ENCODE measurements around the gene VAT1L. TPM values are rescaled to one million over a fixed set of nuclear protein-coding genes. Genes with fewer than 3 reads are reported as not detected.

The VAT1L gene
- total RNA-seq, 1 experiment from 2014 or later, result 19.1 TPM

DNA sequence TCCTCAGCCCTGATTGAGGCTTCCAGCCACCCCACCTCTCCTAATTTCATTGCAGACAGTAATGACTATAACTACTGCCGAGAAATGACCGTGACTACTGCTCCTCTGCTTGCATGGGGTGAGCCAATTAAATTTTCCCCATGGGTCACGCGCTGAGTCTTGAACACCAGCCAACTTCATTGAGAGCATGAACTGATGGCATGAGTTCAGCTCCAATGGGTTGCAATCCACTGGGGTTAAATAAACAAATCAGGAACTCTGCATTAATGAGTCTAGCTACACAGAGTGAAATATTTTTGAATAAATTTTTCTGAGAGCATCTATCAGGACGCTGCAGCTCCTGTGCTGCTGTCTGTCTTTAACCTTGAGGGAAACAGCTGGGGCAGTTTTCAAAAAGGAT lies 172.4 kb downstream of the VAT1L start:
- no peak for DNase-seq (ENCODE audit: low spot score)
- H3K27me3 Mint-ChIP-seq (ENCODE audit: low read depth), result peaks cover 67% of the 10 kb centered on the region

More for the DNA sequence above, 172.4 kb downstream of the VAT1L start:
- TF ChIP-seq, protein P1, sequence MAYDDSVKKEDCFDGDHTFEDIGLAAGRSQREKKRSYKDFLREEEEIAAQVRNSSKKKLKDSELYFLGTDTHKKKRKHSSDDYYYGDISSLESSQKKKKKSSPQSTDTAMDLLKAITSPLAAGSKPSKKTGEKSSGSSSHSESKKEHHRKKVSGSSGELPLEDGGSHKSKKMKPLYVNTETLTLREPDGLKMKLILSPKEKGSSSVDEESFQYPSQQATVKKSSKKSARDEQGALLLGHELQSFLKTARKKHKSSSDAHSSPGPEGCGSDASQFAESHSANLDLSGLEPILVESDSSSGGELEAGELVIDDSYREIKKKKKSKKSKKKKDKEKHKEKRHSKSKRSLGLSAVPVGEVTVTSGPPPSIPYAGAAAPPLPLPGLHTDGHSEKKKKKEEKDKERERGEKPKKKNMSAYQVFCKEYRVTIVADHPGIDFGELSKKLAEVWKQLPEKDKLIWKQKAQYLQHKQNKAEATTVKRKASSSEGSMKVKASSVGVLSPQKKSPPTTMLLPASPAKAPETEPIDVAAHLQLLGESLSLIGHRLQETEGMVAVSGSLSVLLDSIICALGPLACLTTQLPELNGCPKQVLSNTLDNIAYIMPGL (CRISPR knock-in tag; IDR thresholded peaks at IDR 0.05), result no peak
- TF ChIP-seq ZNF219 (CRISPR knock-in tag; IDR thresholded peaks at IDR 0.05; ENCODE audit: borderline replicate concordance), result no peak
- TF ChIP-seq TEAD1 (CRISPR knock-in tag; IDR thresholded peaks at IDR 0.05), result no peak
- no peak for TF ChIP-seq ZNF121 (CRISPR knock-in tag; IDR thresholded peaks at IDR 0.05)
- no peak for TF ChIP-seq ETV6 (CRISPR knock-in tag; IDR thresholded peaks at IDR 0.05)
- no peak for TF ChIP-seq ZNF232 (CRISPR knock-in tag; IDR thresholded peaks at IDR 0.05)
- TF ChIP-seq SMAD3 (CRISPR knock-in tag; IDR thresholded peaks at IDR 0.05; ENCODE audit: borderline replicate concordance), result no peak
- TF ChIP-seq, protein P2, sequence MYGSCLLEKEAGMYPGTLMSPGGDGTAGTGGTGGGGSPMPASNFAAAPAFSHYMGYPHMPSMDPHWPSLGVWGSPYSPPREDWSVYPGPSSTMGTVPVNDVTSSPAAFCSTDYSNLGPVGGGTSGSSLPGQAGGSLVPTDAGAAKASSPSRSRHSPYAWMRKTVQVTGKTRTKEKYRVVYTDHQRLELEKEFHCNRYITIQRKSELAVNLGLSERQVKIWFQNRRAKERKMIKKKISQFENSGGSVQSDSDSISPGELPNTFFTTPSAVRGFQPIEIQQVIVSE (CRISPR knock-in tag; IDR thresholded peaks at IDR 0.05; ENCODE audit: borderline replicate concordance), result no peak
- TF ChIP-seq NR3C1 (CRISPR knock-in tag; conservative IDR thresholded peaks at IDR 0.05; ENCODE audit: low read depth), result no peak
- TF ChIP-seq, protein P3, sequence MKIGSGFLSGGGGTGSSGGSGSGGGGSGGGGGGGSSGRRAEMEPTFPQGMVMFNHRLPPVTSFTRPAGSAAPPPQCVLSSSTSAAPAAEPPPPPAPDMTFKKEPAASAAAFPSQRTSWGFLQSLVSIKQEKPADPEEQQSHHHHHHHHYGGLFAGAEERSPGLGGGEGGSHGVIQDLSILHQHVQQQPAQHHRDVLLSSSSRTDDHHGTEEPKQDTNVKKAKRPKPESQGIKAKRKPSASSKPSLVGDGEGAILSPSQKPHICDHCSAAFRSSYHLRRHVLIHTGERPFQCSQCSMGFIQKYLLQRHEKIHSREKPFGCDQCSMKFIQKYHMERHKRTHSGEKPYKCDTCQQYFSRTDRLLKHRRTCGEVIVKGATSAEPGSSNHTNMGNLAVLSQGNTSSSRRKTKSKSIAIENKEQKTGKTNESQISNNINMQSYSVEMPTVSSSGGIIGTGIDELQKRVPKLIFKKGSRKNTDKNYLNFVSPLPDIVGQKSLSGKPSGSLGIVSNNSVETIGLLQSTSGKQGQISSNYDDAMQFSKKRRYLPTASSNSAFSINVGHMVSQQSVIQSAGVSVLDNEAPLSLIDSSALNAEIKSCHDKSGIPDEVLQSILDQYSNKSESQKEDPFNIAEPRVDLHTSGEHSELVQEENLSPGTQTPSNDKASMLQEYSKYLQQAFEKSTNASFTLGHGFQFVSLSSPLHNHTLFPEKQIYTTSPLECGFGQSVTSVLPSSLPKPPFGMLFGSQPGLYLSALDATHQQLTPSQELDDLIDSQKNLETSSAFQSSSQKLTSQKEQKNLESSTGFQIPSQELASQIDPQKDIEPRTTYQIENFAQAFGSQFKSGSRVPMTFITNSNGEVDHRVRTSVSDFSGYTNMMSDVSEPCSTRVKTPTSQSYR (CRISPR knock-in tag; IDR thresholded peaks at IDR 0.05), result no peak
- no peak for TF ChIP-seq MXD4 (CRISPR knock-in tag; IDR thresholded peaks at IDR 0.05; ENCODE audit: borderline replicate concordance)
- TF ChIP-seq GTF2I (CRISPR knock-in tag; conservative IDR thresholded peaks at IDR 0.05), result no peak
- no peak for TF ChIP-seq CBFB (CRISPR knock-in tag; IDR thresholded peaks at IDR 0.05; ENCODE audit: low read depth)
- TF ChIP-seq, protein P4, sequence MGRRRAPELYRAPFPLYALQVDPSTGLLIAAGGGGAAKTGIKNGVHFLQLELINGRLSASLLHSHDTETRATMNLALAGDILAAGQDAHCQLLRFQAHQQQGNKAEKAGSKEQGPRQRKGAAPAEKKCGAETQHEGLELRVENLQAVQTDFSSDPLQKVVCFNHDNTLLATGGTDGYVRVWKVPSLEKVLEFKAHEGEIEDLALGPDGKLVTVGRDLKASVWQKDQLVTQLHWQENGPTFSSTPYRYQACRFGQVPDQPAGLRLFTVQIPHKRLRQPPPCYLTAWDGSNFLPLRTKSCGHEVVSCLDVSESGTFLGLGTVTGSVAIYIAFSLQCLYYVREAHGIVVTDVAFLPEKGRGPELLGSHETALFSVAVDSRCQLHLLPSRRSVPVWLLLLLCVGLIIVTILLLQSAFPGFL (CRISPR knock-in tag; IDR thresholded peaks at IDR 0.05; ENCODE audit: borderline replicate concordance), result no peak
- no peak for TF ChIP-seq TP53 (CRISPR knock-in tag; IDR thresholded peaks at IDR 0.05)
- TF ChIP-seq, protein P5, sequence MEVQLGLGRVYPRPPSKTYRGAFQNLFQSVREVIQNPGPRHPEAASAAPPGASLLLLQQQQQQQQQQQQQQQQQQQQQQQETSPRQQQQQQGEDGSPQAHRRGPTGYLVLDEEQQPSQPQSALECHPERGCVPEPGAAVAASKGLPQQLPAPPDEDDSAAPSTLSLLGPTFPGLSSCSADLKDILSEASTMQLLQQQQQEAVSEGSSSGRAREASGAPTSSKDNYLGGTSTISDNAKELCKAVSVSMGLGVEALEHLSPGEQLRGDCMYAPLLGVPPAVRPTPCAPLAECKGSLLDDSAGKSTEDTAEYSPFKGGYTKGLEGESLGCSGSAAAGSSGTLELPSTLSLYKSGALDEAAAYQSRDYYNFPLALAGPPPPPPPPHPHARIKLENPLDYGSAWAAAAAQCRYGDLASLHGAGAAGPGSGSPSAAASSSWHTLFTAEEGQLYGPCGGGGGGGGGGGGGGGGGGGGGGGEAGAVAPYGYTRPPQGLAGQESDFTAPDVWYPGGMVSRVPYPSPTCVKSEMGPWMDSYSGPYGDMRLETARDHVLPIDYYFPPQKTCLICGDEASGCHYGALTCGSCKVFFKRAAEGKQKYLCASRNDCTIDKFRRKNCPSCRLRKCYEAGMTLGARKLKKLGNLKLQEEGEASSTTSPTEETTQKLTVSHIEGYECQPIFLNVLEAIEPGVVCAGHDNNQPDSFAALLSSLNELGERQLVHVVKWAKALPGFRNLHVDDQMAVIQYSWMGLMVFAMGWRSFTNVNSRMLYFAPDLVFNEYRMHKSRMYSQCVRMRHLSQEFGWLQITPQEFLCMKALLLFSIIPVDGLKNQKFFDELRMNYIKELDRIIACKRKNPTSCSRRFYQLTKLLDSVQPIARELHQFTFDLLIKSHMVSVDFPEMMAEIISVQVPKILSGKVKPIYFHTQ (CRISPR knock-in tag; IDR thresholded peaks at IDR 0.05), result no peak
- TF ChIP-seq, protein P6, sequence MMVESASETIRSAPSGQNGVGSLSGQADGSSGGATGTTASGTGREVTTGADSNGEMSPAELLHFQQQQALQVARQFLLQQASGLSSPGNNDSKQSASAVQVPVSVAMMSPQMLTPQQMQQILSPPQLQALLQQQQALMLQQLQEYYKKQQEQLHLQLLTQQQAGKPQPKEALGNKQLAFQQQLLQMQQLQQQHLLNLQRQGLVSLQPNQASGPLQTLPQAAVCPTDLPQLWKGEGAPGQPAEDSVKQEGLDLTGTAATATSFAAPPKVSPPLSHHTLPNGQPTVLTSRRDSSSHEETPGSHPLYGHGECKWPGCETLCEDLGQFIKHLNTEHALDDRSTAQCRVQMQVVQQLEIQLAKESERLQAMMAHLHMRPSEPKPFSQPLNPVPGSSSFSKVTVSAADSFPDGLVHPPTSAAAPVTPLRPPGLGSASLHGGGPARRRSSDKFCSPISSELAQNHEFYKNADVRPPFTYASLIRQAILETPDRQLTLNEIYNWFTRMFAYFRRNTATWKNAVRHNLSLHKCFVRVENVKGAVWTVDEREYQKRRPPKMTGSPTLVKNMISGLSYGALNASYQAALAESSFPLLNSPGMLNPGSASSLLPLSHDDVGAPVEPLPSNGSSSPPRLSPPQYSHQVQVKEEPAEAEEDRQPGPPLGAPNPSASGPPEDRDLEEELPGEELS (CRISPR knock-in tag; IDR thresholded peaks at IDR 0.05), result no peak
- TF ChIP-seq, protein P7, sequence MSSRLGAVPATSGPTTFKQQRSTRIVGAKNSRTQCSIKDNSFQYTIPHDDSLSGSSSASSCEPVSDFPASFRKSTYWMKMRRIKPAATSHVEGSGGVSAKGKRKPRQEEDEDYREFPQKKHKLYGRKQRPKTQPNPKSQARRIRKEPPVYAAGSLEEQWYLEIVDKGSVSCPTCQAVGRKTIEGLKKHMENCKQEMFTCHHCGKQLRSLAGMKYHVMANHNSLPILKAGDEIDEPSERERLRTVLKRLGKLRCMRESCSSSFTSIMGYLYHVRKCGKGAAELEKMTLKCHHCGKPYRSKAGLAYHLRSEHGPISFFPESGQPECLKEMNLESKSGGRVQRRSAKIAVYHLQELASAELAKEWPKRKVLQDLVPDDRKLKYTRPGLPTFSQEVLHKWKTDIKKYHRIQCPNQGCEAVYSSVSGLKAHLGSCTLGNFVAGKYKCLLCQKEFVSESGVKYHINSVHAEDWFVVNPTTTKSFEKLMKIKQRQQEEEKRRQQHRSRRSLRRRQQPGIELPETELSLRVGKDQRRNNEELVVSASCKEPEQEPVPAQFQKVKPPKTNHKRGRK (CRISPR knock-in tag; IDR thresholded peaks at IDR 0.05; ENCODE audit: borderline replicate concordance), result no peak
- TF ChIP-seq ATF1 (CRISPR knock-in tag; IDR thresholded peaks at IDR 0.05), result no peak
- ChIA-PET POLR2A (no interaction called here), CTCF (interaction anchor here (1.4 kb wide), 1 partner anchor 9 kb away, joined by 4 read pairs; no protein-coding TSS in a partner anchor)
- Mint-ChIP-seq H3K4me1 (peaks cover 51% of the 10 kb centered on the region), H3K9me3 (peaks cover 32% of the 10 kb centered on the region), H3K4me3 (no peak overlapping the region), H3K36me3 (peaks cover 25% of the 10 kb centered on the region), H3K27ac (no peak overlapping the region)
- ATAC-seq, result no peak
